HepG2 (cell line): ENCODE measurements around the gene TUBGCP6. TPM values are rescaled to one million over a fixed set of nuclear protein-coding genes. Genes with fewer than 3 reads are reported as not detected.

Source experiments
- ATAC-seq: fragments of 200-7000 bp; cut with Tn5 transposase; 3 replicates; pipeline ENCODE4 v1.9.1; 2020; ENCODE audit warnings: mild to moderate bottlenecking, moderate library complexity
- BruUV-seq: library from RNA; stranded (reverse); fragments of 400-500 nt; replicated peaks from 2 replicates; lab custom pipeline; 2021; lab: Mats Ljungman, UMichigan
- CTCF ChIA-PET: fragments of 300-600 bp; formaldehyde crosslinking; extraction: SDS; loops from one replicate; lab custom pipeline; 2021; ENCODE audit warnings: low total read pairs, inconsistent platforms, low intra/inter-chr PET ratio; lab: Yijun Ruan, JAX
- POLR2A ChIA-PET: fragments of 350-600 bp; sonication (Branson Sonifier 250); formaldehyde crosslinking; loops from one replicate; lab custom pipeline; 2020; ENCODE audit warnings: antibody characterized with exemption, inconsistent platforms; lab: Yijun Ruan, JAX
- DNase-seq: peaks from one replicate; pipeline ENCODE4 v3.0.0-alpha.2; 2015; ENCODE audit warnings: low spot score
- FAIRE-seq: peaks from 3 replicates; lab custom pipeline; 2011; peaks lifted over from hg19 to GRCh38; lab: Jason Lieb, UNC
- H2AFZ ChIP-seq: one replicate; pipeline ENCODE4 v1.6.1; 2011; ENCODE audit warnings: low read length, inconsistent platforms
- H3K27ac ChIP-seq: fragments of 300-600 bp; 3 replicates; pipeline ENCODE4 v1.8.0; 2011; ENCODE audit warnings: mixed run types, mild to moderate bottlenecking, mixed read lengths, low read length, inconsistent platforms; ENCODE audit not compliant: insufficient read depth; ENCODE audit errors: extremely low read length
- H3K27me3 ChIP-seq, 2 experiments: fragments of 200-600 bp in 1 of 2; 2 replicates in 1 of 2; 3 replicates in 1 of 2; pipeline versions ENCODE4 v1.6.0 to v1.8.0; 2011; ENCODE audit warnings: low read length in 2 of 2, mild to moderate bottlenecking in 2 of 2, moderate library complexity in 2 of 2, inconsistent platforms in 1 of 2; ENCODE audit not compliant: insufficient read depth in 2 of 2, control insufficient read depth in 1 of 2
- H3K36me3 ChIP-seq, 2 experiments: fragments of 200-600 bp in 1 of 2; replicated peaks in 1 of 2; 2 replicates in 1 of 2; 3 replicates in 1 of 2; pipeline versions ENCODE4 v1.5.1 to v1.8.0; 2011; ENCODE audit warnings: low read length in 2 of 2, inconsistent platforms in 1 of 2; ENCODE audit not compliant: insufficient read depth in 2 of 2, control insufficient read depth in 1 of 2
- H3K4me1 ChIP-seq: 2 replicates; pipeline ENCODE4 v1.5.1; 2012; ENCODE audit warnings: low read length, inconsistent platforms; ENCODE audit not compliant: insufficient read depth
- H3K4me2 ChIP-seq: 2 replicates; pipeline ENCODE4 v1.6.0; 2011; ENCODE audit warnings: low read depth, low read length, inconsistent platforms
- H3K4me3 ChIP-seq, 3 experiments: fragments of 200-600 bp in 1 of 3; sonication (generic), shearing (Covaris generic) in 1 of 3; replicated peaks in 1 of 3; 2 replicates each; pipeline ENCODE4 v1.5.1; 2011 to 2016; ENCODE audit warnings: low read length in 3 of 3, inconsistent platforms in 2 of 3, low read depth in 2 of 3, mild to moderate bottlenecking in 2 of 3, control low read depth in 1 of 3, mixed read lengths in 1 of 3; ENCODE audit not compliant: insufficient read depth in 1 of 3
- H3K79me2 ChIP-seq: one replicate; pipeline ENCODE4 v1.6.1; 2011; ENCODE audit warnings: low read length, inconsistent platforms; ENCODE audit not compliant: insufficient read depth
- H3K9ac ChIP-seq: 2 replicates; pipeline ENCODE4 v1.6.0; 2011; ENCODE audit warnings: mild to moderate bottlenecking, low read depth, low read length, inconsistent platforms; ENCODE audit not compliant: insufficient read depth
- H3K9me3 ChIP-seq: 2 replicates; pipeline ENCODE4 v1.5.1; 2012; ENCODE audit warnings: mild to moderate bottlenecking, low read length
- H4K20me1 ChIP-seq: 2 replicates; pipeline ENCODE4 v1.6.0; 2011; ENCODE audit warnings: inconsistent platforms, mild to moderate bottlenecking, low read length, moderate library complexity; ENCODE audit not compliant: insufficient read depth
- CBFB ChIP-seq: sonication (generic); formaldehyde crosslinking; IDR thresholded peaks from 2 replicates; pipeline ENCODE4 v1.4.0; 2020; ENCODE audit warnings: missing genetic modification reagents
- ISL2 ChIP-seq: sonication (generic); formaldehyde crosslinking; IDR thresholded peaks from 2 replicates; pipeline ENCODE4 v1.5.0; 2020; ENCODE audit warnings: missing genetic modification reagents
- JUN ChIP-seq: sonication (generic); formaldehyde crosslinking; IDR thresholded peaks from 2 replicates; pipeline ENCODE4 v1.4.0; 2020; ENCODE audit warnings: mild to moderate bottlenecking, missing genetic modification reagents
- MAFF ChIP-seq: IDR thresholded peaks from 2 replicates; pipeline ENCODE4 v1.6.1; 2011; ENCODE audit warnings: low read depth, low read length, improper control_type of control experiment
- MAFK ChIP-seq, 2 experiments: IDR thresholded peaks in 1 of 2; conservative IDR thresholded peaks in 1 of 2; 2 replicates each; pipeline ENCODE4 v1.6.1; 2011; ENCODE audit warnings: improper control_type of control experiment in 2 of 2, low read length in 2 of 2
- PHF20 ChIP-seq: sonication (generic); formaldehyde crosslinking; IDR thresholded peaks from 2 replicates; pipeline ENCODE4 v1.5.0; 2020; ENCODE audit warnings: mild to moderate bottlenecking, missing genetic modification reagents
- REPIN1 ChIP-seq: sonication (generic); formaldehyde crosslinking; IDR thresholded peaks from 2 replicates; pipeline ENCODE4 v1.8.0; 2022; ENCODE audit warnings: missing genetic modification reagents, low read depth, mild to moderate bottlenecking, borderline replicate concordance
- RXRA ChIP-seq: sonication (generic); formaldehyde crosslinking; IDR thresholded peaks from 2 replicates; pipeline ENCODE4 v1.5.1; 2020; ENCODE audit warnings: missing genetic modification reagents
- RXRB ChIP-seq: IDR thresholded peaks from 2 replicates; pipeline ENCODE4 v1.6.1; 2016; ENCODE audit warnings: borderline replicate concordance, missing genetic modification reagents, missing compliant biosample characterization
- STAG1 ChIP-seq: sonication (generic); formaldehyde crosslinking; IDR thresholded peaks from 2 replicates; pipeline ENCODE4 v1.4.0; 2020; ENCODE audit warnings: missing genetic modification reagents
- TEAD3 ChIP-seq: optimal IDR thresholded peaks from 2 replicates; pipeline ENCODE3; 2016; ENCODE audit warnings: borderline replicate concordance
- ZKSCAN5 ChIP-seq: sonication (generic); formaldehyde crosslinking; IDR thresholded peaks from 2 replicates; pipeline ENCODE4 v1.5.1; 2020; ENCODE audit warnings: mild to moderate bottlenecking, missing genetic modification reagents
- ZNF207 ChIP-seq: fragments of 450-650 bp; IDR thresholded peaks from 2 replicates; pipeline ENCODE4 v1.6.1; 2016; ENCODE audit warnings: antibody characterized with exemption, borderline replicate concordance
- ZNF7 ChIP-seq: IDR thresholded peaks from 2 replicates; pipeline ENCODE4 v1.6.1; 2016; ENCODE audit warnings: missing biosample characterization, missing genetic modification reagents
- ZNF775 ChIP-seq: sonication (generic); formaldehyde crosslinking; IDR thresholded peaks from 2 replicates; pipeline ENCODE4 v1.4.0; 2020; ENCODE audit warnings: missing genetic modification reagents, mild to moderate bottlenecking, moderate library complexity, borderline replicate concordance
- WGBS: methylation state at CpG from one replicate; pipeline ENCODE4 v1.1.6; 2017; ENCODE audit warnings: low lambda C conversion rate; 5-methylcytosine and 5-hydroxymethylcytosine counted together
- in situ Hi-C: cut with HindIII; loops from 2 replicates; pipeline ENCODE4 v1.10.0; 2017; ENCODE audit warnings: low pct_unique_long_range_greater_than_20kb; ENCODE audit not compliant: extremely low pct_ligation_motif_present
- intact Hi-C: fragments of 100-400 bp; cut with micrococcal nuclease; formaldehyde crosslinking; loops from one replicate; pipeline ENCODE4 v1.10.0; 2022; ENCODE audit not compliant: unreplicated experiment
- polyA plus RNA-seq, 8 experiments: library from polyadenylated mRNA; depleted of rRNA in 3 of 8; stranded (reverse) in 7 of 8; unstranded in 1 of 8; fragments of >200 nt; fragmentation: Illumina TruSeq in 4 of 8; extraction: Trizol in 4 of 8; gene quantifications; 2 replicates each; pipeline versions ENCODE4 v1.2.1 to v1.2.3, GENCODE V29; 2011 to 2016; ENCODE audit warnings: low read depth in 4 of 8, missing spikeins in 1 of 8, mixed read lengths in 1 of 8; ENCODE audit not compliant: insufficient read depth in 1 of 8
- total RNA-seq, 5 experiments: library from RNA; depleted of rRNA; stranded (reverse); fragments of >200 nt; fragmentation: Illumina TruSeq; extraction: Trizol; gene quantifications; 2 replicates each; pipeline ENCODE4 v1.2.3, GENCODE V29; 2016; ENCODE audit warnings: low read depth in 1 of 5
- TF ChIP-seq, protein P1 (sequence below): sonication (generic); formaldehyde crosslinking; IDR thresholded peaks from 2 replicates; pipeline ENCODE4 v1.8.0; 2022; ENCODE audit warnings: missing genetic modification reagents, mild to moderate bottlenecking, moderate library complexity, borderline replicate concordance
- TF ChIP-seq, protein P2 (sequence below): sonication (generic); formaldehyde crosslinking; IDR thresholded peaks from 2 replicates; pipeline ENCODE4 v1.8.0; 2023; ENCODE audit warnings: mild to moderate bottlenecking, missing genetic modification reagents
- TF ChIP-seq, protein P3 (sequence below): sonication (generic); formaldehyde crosslinking; IDR thresholded peaks from 2 replicates; pipeline ENCODE4 v1.4.0; 2020; ENCODE audit warnings: missing genetic modification reagents

The TUBGCP6 gene
- total and polyA plus RNA-seq, 2 of the 13 experiments (the other 11 are each of a cell fraction or from before 2014, with no cell fraction given), result 14.6 to 15.7 TPM

DNA sequence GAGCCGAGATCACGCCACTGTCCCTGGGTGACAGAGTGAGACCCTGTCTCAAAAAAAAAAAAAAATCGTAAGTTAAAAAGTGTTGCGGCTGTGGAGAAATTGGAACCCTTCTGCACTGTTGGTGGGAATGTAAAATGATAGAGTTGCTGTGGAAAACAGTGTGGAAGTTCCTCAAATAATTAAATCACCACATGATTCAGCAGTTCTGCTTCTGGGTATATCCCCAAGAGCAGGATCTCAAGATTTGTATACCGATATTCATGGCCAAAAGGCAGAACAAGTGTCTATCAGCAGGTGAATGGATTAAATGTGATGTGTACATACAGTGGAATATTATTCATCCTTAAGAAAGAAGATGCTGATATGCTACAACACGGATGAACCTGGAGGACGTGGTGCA lies 40.3 kb downstream of the TUBGCP6 start (continued):
- TF ChIP-seq PHF20 (CRISPR knock-in tag) (no peak), ZNF207 (no peak), JUN (CRISPR knock-in tag) (no peak), STAG1 (no peak), RXRB (no peak), REPIN1 (CRISPR knock-in tag) (no peak), CBFB (CRISPR knock-in tag) (no peak)
- TF ChIP-seq, protein P1, sequence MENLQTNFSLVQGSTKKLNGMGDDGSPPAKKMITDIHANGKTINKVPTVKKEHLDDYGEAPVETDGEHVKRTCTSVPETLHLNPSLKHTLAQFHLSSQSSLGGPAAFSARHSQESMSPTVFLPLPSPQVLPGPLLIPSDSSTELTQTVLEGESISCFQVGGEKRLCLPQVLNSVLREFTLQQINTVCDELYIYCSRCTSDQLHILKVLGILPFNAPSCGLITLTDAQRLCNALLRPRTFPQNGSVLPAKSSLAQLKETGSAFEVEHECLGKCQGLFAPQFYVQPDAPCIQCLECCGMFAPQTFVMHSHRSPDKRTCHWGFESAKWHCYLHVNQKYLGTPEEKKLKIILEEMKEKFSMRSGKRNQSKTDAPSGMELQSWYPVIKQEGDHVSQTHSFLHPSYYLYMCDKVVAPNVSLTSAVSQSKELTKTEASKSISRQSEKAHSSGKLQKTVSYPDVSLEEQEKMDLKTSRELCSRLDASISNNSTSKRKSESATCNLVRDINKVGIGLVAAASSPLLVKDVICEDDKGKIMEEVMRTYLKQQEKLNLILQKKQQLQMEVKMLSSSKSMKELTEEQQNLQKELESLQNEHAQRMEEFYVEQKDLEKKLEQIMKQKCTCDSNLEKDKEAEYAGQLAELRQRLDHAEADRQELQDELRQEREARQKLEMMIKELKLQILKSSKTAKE (CRISPR knock-in tag), result no peak
- TF ChIP-seq, protein P2, sequence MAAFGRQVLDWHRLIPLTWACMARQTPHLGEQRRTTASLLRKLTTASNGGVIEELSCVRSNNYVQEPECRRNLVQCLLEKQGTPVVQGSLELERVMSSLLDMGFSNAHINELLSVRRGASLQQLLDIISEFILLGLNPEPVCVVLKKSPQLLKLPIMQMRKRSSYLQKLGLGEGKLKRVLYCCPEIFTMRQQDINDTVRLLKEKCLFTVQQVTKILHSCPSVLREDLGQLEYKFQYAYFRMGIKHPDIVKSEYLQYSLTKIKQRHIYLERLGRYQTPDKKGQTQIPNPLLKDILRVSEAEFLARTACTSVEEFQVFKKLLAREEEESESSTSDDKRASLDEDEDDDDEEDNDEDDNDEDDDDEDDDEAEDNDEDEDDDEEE (CRISPR knock-in tag), result no peak

DNA sequence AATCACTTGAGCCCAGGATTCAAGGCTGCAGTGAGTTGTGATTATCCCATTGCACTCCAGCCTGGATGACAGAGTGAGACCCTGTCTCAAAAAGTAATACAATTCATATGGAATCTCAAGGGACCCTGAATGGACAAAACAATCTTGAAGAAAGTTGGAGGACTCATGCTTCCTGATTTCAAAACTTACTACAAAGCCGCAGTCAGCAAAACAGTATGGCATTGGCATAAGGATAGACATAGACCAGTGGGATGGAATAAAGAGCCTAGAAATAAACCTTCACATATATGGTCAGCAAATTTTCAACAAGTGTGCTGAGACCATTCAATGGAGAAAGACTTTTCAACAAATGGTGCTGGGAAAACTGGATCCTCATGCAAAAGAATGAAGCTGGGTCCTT lies 41.5 kb downstream of the TUBGCP6 start:
- Histone ChIP-seq H3K4me2 (no peak overlapping the region), H3K27ac (no peak overlapping the region), H3K27me3 (no peaks in the 10 kb centered on the region), H2AFZ (no peak overlapping the region), H3K36me3 (peaks cover 0 to 15% of the 10 kb centered on the region in 2 experiments; a peak in 3 of 5 replicates), H3K79me2 (peaks cover 14% of the 10 kb centered on the region), H3K9ac (no peak overlapping the region), H3K4me1 (peaks cover 45% of the 10 kb centered on the region), H3K4me3 (no peak overlapping the region), H3K9me3 (no peaks in the 10 kb centered on the region), H4K20me1 (peaks cover 11% of the 10 kb centered on the region)
- POLR2A ChIA-PET, result no interaction called here
- TF ChIP-seq, protein P3, sequence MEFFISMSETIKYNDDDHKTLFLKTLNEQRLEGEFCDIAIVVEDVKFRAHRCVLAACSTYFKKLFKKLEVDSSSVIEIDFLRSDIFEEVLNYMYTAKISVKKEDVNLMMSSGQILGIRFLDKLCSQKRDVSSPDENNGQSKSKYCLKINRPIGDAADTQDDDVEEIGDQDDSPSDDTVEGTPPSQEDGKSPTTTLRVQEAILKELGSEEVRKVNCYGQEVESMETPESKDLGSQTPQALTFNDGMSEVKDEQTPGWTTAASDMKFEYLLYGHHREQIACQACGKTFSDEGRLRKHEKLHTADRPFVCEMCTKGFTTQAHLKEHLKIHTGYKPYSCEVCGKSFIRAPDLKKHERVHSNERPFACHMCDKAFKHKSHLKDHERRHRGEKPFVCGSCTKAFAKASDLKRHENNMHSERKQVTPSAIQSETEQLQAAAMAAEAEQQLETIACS (CRISPR knock-in tag), result no peak
- no peak for TF ChIP-seq ISL2 (CRISPR knock-in tag)
- TF ChIP-seq RXRA (CRISPR knock-in tag), result no peak
- no peak for TF ChIP-seq ZNF775 (CRISPR knock-in tag)
- no peak for TF ChIP-seq TEAD3 (CRISPR knock-in tag)
- no peak for TF ChIP-seq ZNF7 (CRISPR knock-in tag)
- TF ChIP-seq ZKSCAN5 (CRISPR knock-in tag), result no peak
- TF ChIP-seq MAFF, result peak; percentile 52
- TF ChIP-seq MAFK (conservative IDR thresholded peaks at IDR 0.05 in 1 of 2, IDR thresholded peaks at IDR 0.05 in 1 of 2; ENCODE audit: low read length in 2 of 2), result peak; percentile 76
- DNase-seq (no peak), ATAC-seq (no peak), FAIRE-seq (no peak)
- no TSS peak for BruUV-seq
- CTCF ChIA-PET, result no interaction called here
- 92% methylated on average over 1 of the region's 1 CpG for WGBS
- in situ Hi-C loops (no loop called here), intact Hi-C loops (no loop called here)
